Colon (tissue), 2 donors: ENCODE results near the gene TTLL3.
"Not testable (repeated sequence)": the region's sequence is repeated elsewhere in the genome, so short reads cannot be mapped to it uniquely, and the experiment has no call there.

Experiments used
- FAIRE-seq: peaks from 2 replicates; lab custom pipeline; 2012; peaks lifted over from hg19 to GRCh38; lab: Jason Lieb, UNC
- donor health status: control.
- donor health status: control.

The TTLL3 gene

GRCh38 chr3:9809615-9810432, at the start of gene TTLL3:
Gene TTLL3, plus strand, starts transcription at chr3:9810262. Its CDS starts 400 bp downstream, at chr3:9810662.
- no peak for FAIRE-seq

GRCh38 chr3:9760779-9761505, 49.1 kb upstream of the TTLL3 start:
- no peak for FAIRE-seq

- FAIRE-seq: no peak
Observed at GRCh38 chr3:9761919-9762318, 48.1 kb upstream of the TTLL3 start.

- FAIRE-seq: no peak
Observed at GRCh38 chr3:9762871-9763270, 47.2 kb upstream of the TTLL3 start.

- no peak for FAIRE-seq
Observed at GRCh38 chr3:9765865-9766264, 44.2 kb upstream of the TTLL3 start.

GRCh38 chr3:9767418-9767817, 42.6 kb upstream of the TTLL3 start:
- FAIRE-seq: no peak

- FAIRE-seq: no peak
Observed at GRCh38 chr3:9768141-9768775, 41.8 kb upstream of the TTLL3 start.

- FAIRE-seq: no peak
Observed at GRCh38 chr3:9769012-9769411, 41.0 kb upstream of the TTLL3 start.

GRCh38 chr3:9769426-9770275, 40.4 kb upstream of the TTLL3 start, which contains the start of gene CAMK1:
Gene CAMK1, minus strand, starts transcription at chr3:9769947. Its CDS starts 2,198 bp downstream, at chr3:9767749.
- no peak for FAIRE-seq

- no peak for FAIRE-seq
Observed at GRCh38 chr3:9770276-9770812, 39.7 kb upstream of the TTLL3 start.

- FAIRE-seq: not testable (repeated sequence)
Observed at GRCh38 chr3:9771007-9771406, 39.1 kb upstream of the TTLL3 start.

- no peak for FAIRE-seq
Observed at GRCh38 chr3:9776896-9777693, 33.0 kb upstream of the TTLL3 start.

GRCh38 chr3:9777694-9778021, 32.4 kb upstream of the TTLL3 start:
- FAIRE-seq: no peak

- FAIRE-seq: no peak
Observed at GRCh38 chr3:9778143-9779074, 31.7 kb upstream of the TTLL3 start.

- no peak for FAIRE-seq
Observed at GRCh38 chr3:9779075-9779593, 30.9 kb upstream of the TTLL3 start.

- FAIRE-seq: no peak
Observed at GRCh38 chr3:9779721-9780457, 30.2 kb upstream of the TTLL3 start.

- no peak for FAIRE-seq
Observed at GRCh38 chr3:9780458-9780812, 29.6 kb upstream of the TTLL3 start.

- FAIRE-seq: no peak
Observed at GRCh38 chr3:9780910-9781309, 29.2 kb upstream of the TTLL3 start.

GRCh38 chr3:9781551-9781950, 28.5 kb upstream of the TTLL3 start:
- FAIRE-seq: no peak
